GM12878 (cell line): ENCODE results near the gene HNRNPA1. TPM values are rescaled to one million over a fixed set of nuclear protein-coding genes. Genes with fewer than 3 reads are reported as not detected.

Experiments
- ATAC-seq: fragments of 200-7000 bp; cut with Tn5 transposase; 3 replicates; pipeline ENCODE4 v1.9.1; 2020; ENCODE audit warnings: mild to moderate bottlenecking, moderate library complexity
- BruUV-seq: library from RNA; stranded (reverse); fragments of 400-500 nt; replicated peaks from 2 replicates; lab custom pipeline; 2021; lab: Mats Ljungman, UMichigan
- CTCF ChIA-PET: fragments of 300-600 bp; sonication (Branson Sonifier 250); formaldehyde crosslinking; extraction: SDS; loops from one replicate; lab custom pipeline; 2021; ENCODE audit warnings: inconsistent platforms; lab: Yijun Ruan, JAX
- POLR2A ChIA-PET: fragments of 350-600 bp; formaldehyde crosslinking; extraction: SDS; loops from one replicate; lab custom pipeline; 2021; ENCODE audit warnings: inconsistent platforms; lab: Charles Lee
- RAD21 ChIA-PET: fragments of 300-600 bp; sonication (Branson Sonifier 250); formaldehyde crosslinking; loops from one replicate; lab custom pipeline; 2023; ENCODE audit warnings: antibody characterized with exemption; ENCODE audit not compliant: unreplicated experiment; lab: Charles Lee
- SMC1A ChIA-PET: fragments of 300-600 bp; sonication (Branson Sonifier 250); formaldehyde crosslinking; loops from one replicate; lab custom pipeline; 2023; ENCODE audit not compliant: unreplicated experiment, uncharacterized antibody; lab: Charles Lee
- DNase-seq: peaks from one replicate; pipeline ENCODE4 v3.0.0-alpha.2; 2011; ENCODE audit warnings: low read depth, low spot score
- FAIRE-seq: peaks from 3 replicates; lab custom pipeline; 2011; peaks lifted over from hg19 to GRCh38; lab: Jason Lieb, UNC
- H2AFZ ChIP-seq: 2 replicates; pipeline ENCODE4 v1.6.0; 2011; ENCODE audit warnings: low read depth, low read length, control low read depth; ENCODE audit not compliant: control insufficient read depth
- H3K27ac ChIP-seq: 2 replicates; pipeline ENCODE4 v1.5.1; 2011; ENCODE audit warnings: control low read depth; ENCODE audit not compliant: control insufficient read depth, insufficient read depth
- H3K27me3 ChIP-seq, 2 experiments: replicated peaks in 1 of 2; 2 replicates each; pipeline versions ENCODE4 v1.6.0 to v1.6.1; 2011; ENCODE audit warnings: low read length in 1 of 2; ENCODE audit not compliant: control insufficient read depth in 2 of 2, insufficient read depth in 2 of 2
- H3K36me3 ChIP-seq, 2 experiments: 2 replicates each; pipeline ENCODE4 v1.5.1; 2011; ENCODE audit warnings: low read length in 1 of 2; ENCODE audit not compliant: control insufficient read depth in 2 of 2, insufficient read depth in 2 of 2
- H3K4me1 ChIP-seq: 2 replicates; pipeline ENCODE4 v1.6.1; 2011; ENCODE audit warnings: mild to moderate bottlenecking, low read length, moderate library complexity, mixed read lengths; ENCODE audit not compliant: control insufficient read depth, insufficient read depth
- H3K4me2 ChIP-seq: 2 replicates; pipeline ENCODE4 v1.6.0; 2011; ENCODE audit warnings: control low read depth; ENCODE audit not compliant: control insufficient read depth, insufficient read depth
- H3K4me3 ChIP-seq: fragments of 200-600 bp; sonication (generic); 2 replicates; pipeline ENCODE4 v1.5.1; 2016
- H3K79me2 ChIP-seq: 2 replicates; pipeline ENCODE4 v1.6.0; 2011; ENCODE audit warnings: low read length; ENCODE audit not compliant: control insufficient read depth, insufficient read depth
- H3K9ac ChIP-seq: 2 replicates; pipeline ENCODE4 v1.8.0; 2011; ENCODE audit warnings: low read length, control low read depth, mixed read lengths; ENCODE audit not compliant: control insufficient read depth, insufficient read depth
- H3K9me3 ChIP-seq: replicated peaks from 3 replicates; pipeline ENCODE4 v1.5.1; 2011; ENCODE audit warnings: mild to moderate bottlenecking, low read length; ENCODE audit not compliant: control insufficient read depth, insufficient read depth
- H4K20me1 ChIP-seq: 2 replicates; pipeline ENCODE4 v1.6.0; 2011; ENCODE audit not compliant: control insufficient read depth, insufficient read depth
- ASH2L ChIP-seq: fragments of 300-600, 200-600 bp; sonication (generic); IDR thresholded peaks from 2 replicates; pipeline ENCODE4 v1.6.1; 2017; ENCODE audit warnings: low read depth, mild to moderate bottlenecking, borderline replicate concordance
- BCLAF1 ChIP-seq: fragments of 450-650 bp; IDR thresholded peaks from 2 replicates; pipeline ENCODE4 v1.6.1; 2017; ENCODE audit warnings: antibody characterized with exemption, mild to moderate bottlenecking, moderate library complexity
- CBX3 ChIP-seq: fragments of 200-600 bp; sonication (generic); IDR thresholded peaks from 2 replicates; pipeline ENCODE4 v1.6.1; 2016; ENCODE audit warnings: low read depth, borderline replicate concordance
- EGR1 ChIP-seq, 2 experiments: IDR thresholded peaks; 1 replicate in 1 of 2; 2 replicates in 1 of 2; pipeline ENCODE4 v1.6.1; 2011 to 2012; ENCODE audit warnings: low read depth in 2 of 2, low read length in 2 of 2, borderline replicate concordance in 1 of 2, mild to moderate bottlenecking in 1 of 2, moderate library complexity in 1 of 2
- IKZF2 ChIP-seq, 2 experiments: fragments of 450-650 bp; IDR thresholded peaks; 2 replicates each; pipeline ENCODE4 v1.6.1; 2017; ENCODE audit warnings: mild to moderate bottlenecking in 2 of 2, moderate library complexity in 2 of 2
- IRF4 ChIP-seq: IDR thresholded peaks from 2 replicates; pipeline ENCODE4 v1.6.1; 2011; ENCODE audit warnings: low read depth, low read length
- NBN ChIP-seq: fragments of 450-650 bp; IDR thresholded peaks from 2 replicates; pipeline ENCODE4 v1.6.1; 2016
- NR2C1 ChIP-seq: fragments of 450-650 bp; IDR thresholded peaks from 2 replicates; pipeline ENCODE4 v1.6.1; 2017; ENCODE audit warnings: antibody characterized with exemption, mild to moderate bottlenecking, moderate library complexity
- SIN3A ChIP-seq: IDR thresholded peaks from 2 replicates; pipeline ENCODE4 v1.6.1; 2012; ENCODE audit warnings: low read depth, low read length, improper control_type of control experiment
- SUPT20H ChIP-seq: IDR thresholded peaks from 2 replicates; pipeline ENCODE4 v1.6.1; 2011; ENCODE audit warnings: low read depth, mild to moderate bottlenecking, low read length, moderate library complexity, borderline replicate concordance; ENCODE audit not compliant: control insufficient read depth
- WGBS: methylation state at CpG from one replicate; pipeline ENCODE4 v1.1.6; 2016; ENCODE audit warnings: low lambda C conversion rate; ENCODE audit not compliant: insufficient replicate concordance, insufficient coverage; ENCODE audit errors: missing lambda C conversion rate; 5-methylcytosine and 5-hydroxymethylcytosine counted together
- in situ Hi-C: fragments of 300-500 bp; cut with MboI; formaldehyde crosslinking; loops from 9 replicates; pipeline ENCODE4 v1.14.3; 2018; ENCODE audit warnings: mixed read lengths
- intact Hi-C: fragments of 100-400 bp; cut with micrococcal nuclease; formaldehyde crosslinking; loops from one replicate; pipeline ENCODE4 v1.14.2; 2022; ENCODE audit not compliant: unreplicated experiment
- polyA plus RNA-seq, 11 experiments: library from polyadenylated mRNA; depleted of rRNA in 4 of 11; unstranded in 6 of 11; stranded (reverse) in 5 of 11; fragments of >200 nt; fragmentation: Nextera tagmentation in 4 of 11; fragmentation: Illumina TruSeq in 1 of 11; extraction: Ambion mirVana in 4 of 11; extraction: Trizol in 1 of 11; gene quantifications; 1 replicate in 1 of 11; 2 replicates in 10 of 11; pipeline versions ENCODE4 v1.2.1 to v1.2.3, GENCODE V29; 2011 to 2016; ENCODE audit warnings: inconsistent platforms in 2 of 11, missing spikeins in 2 of 11, low read depth in 1 of 11
- total RNA-seq, 4 experiments: library from RNA; depleted of rRNA in 3 of 4; stranded (reverse); fragments of >200 nt in 3 of 4; fragmentation: Illumina TruSeq in 1 of 4; extraction: Trizol in 1 of 4; gene quantifications; 2 replicates each; pipeline versions ENCODE4 v1.2.1 to v1.2.3, GENCODE V29; 2013 to 2021
- TF ChIP-seq, protein P1 (sequence below): IDR thresholded peaks from 2 replicates; pipeline ENCODE4 v1.6.1; 2012; ENCODE audit warnings: low read depth, low read length, improper control_type of control experiment

Gene HNRNPA1
- total and polyA plus RNA-seq, 10 of the 15 experiments (the other 5 are each of a cell fraction or from before 2014, with no cell fraction given), result 630 to 2,342 (median 1,407) TPM

DNA sequence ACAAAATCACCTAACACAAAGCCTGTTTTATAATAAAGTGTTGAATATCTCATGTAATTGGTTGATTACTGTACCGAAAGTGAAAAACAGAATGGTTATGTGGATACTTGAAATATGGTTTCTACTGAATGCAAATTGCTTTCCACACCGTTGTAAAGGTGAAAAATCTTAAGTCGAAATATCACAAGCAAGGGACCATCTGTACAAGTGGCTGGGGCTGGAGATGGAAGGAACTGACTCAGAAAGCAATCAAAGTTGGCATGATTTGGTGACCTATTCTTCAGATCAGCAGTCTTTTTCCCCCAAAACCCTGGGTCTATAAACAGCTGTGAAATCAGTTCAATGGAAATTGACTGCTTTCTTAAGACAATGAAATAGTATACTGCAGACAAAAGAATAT is 4.2 kb upstream of the HNRNPA1 start:
- WGBS, result 35% methylated on average over 3 of the region's 3 CpGs
- Histone ChIP-seq H3K9me3 (no peaks in the 10 kb centered on the region), H3K27ac (no peak overlapping the region), H3K4me3 (peak overlapping the region; percentile 76; the same call in 1 of the 2 replicates), H2AFZ (no peak overlapping the region), H3K9ac (no peak overlapping the region), H3K4me1 (peaks cover 25% of the 10 kb centered on the region), H3K79me2 (peaks cover 81% of the 10 kb centered on the region), H3K27me3 (no peaks in the 10 kb centered on the region), H3K36me3 (peaks cover 0 to 3% of the 10 kb centered on the region in 2 experiments; a peak in 1 of 4 replicates), H3K4me2 (peak overlapping the region; percentile 87), H4K20me1 (no peaks in the 10 kb centered on the region)
- no peak for TF ChIP-seq NBN
- TF ChIP-seq SIN3A, result no peak
- TF ChIP-seq ASH2L, result no peak
- TF ChIP-seq NR2C1, result no peak
- TF ChIP-seq EGR1 (IDR thresholded peaks at IDR 0.05; ENCODE audit: borderline replicate concordance in 1 of 2, low read depth in 2 of 2, low read length in 2 of 2), result no peak
- TF ChIP-seq IKZF2 (IDR thresholded peaks at IDR 0.05), result no peak
- TF ChIP-seq SUPT20H, result no peak
- no peak for TF ChIP-seq CBX3
- TF ChIP-seq BCLAF1, result no peak
- no peak for TF ChIP-seq IRF4
- TF ChIP-seq, protein P1, sequence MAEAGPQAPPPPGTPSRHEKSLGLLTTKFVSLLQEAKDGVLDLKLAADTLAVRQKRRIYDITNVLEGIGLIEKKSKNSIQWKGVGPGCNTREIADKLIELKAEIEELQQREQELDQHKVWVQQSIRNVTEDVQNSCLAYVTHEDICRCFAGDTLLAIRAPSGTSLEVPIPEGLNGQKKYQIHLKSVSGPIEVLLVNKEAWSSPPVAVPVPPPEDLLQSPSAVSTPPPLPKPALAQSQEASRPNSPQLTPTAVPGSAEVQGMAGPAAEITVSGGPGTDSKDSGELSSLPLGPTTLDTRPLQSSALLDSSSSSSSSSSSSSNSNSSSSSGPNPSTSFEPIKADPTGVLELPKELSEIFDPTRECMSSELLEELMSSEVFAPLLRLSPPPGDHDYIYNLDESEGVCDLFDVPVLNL, result no peak
- in situ Hi-C loops (no loop called here), intact Hi-C loops (loop anchor here (2.0 kb wide), 1 partner anchor 18 kb away; no protein-coding TSS in a partner anchor)
- SMC1A ChIA-PET, result interaction anchor here (1.0 to 1.3 kb wide), 3 partner anchors 21 to 28 kb away, joined by 3 to 5 read pairs (median 5); no protein-coding TSS in a partner anchor
- POLR2A ChIA-PET, result interaction anchor here (0.6 to 1.6 kb wide), 2 partner anchors 14 to 81 kb away, joined by 3 read pairs; no protein-coding TSS in a partner anchor
- no TSS peak for BruUV-seq
- CTCF ChIA-PET, result interaction anchor here (1.0 to 8.4 kb wide), 6 partner anchors 10 to 60 kb away, joined by 3 to 49 read pairs (median 3); partner anchors contain the start of gene COPZ1
- RAD21 ChIA-PET, result no interaction called here
- no peak for ATAC-seq
- peak; percentile 52 for FAIRE-seq
- no peak for DNase-seq
